H9 (cell line): ENCODE measurements around the gene ARL11. TPM values are rescaled to one million over a fixed set of nuclear protein-coding genes. Genes with fewer than 3 reads are reported as not detected.
A peak's percentile ranks its signal among the peaks of the same experiment; 100 is the strongest.

Source experiments
- DNase-seq: peaks from one replicate; pipeline ENCODE4 v3.0.0-alpha.2; 2017
- H2AFZ ChIP-seq: one replicate; pipeline ENCODE4 v1.6.1; 2013; ENCODE audit warnings: mild to moderate bottlenecking, low read length, control low read depth, moderate library complexity
- H2AK5ac ChIP-seq: 2 replicates; pipeline ENCODE4 v1.6.1; 2013; ENCODE audit warnings: low read length, control low read depth, mixed read lengths; ENCODE audit not compliant: insufficient read length
- H2BK120ac ChIP-seq: one replicate; pipeline ENCODE4 v1.6.1; 2013; ENCODE audit warnings: low read depth, mild to moderate bottlenecking, low read length, control low read depth, inconsistent platforms; ENCODE audit not compliant: poor library complexity, severe bottlenecking
- H2BK12ac ChIP-seq: 2 replicates; pipeline ENCODE4 v1.6.1; 2013; ENCODE audit warnings: low read length, control low read depth, mixed read lengths, low read depth; ENCODE audit not compliant: insufficient read length
- H2BK15ac ChIP-seq: 2 replicates; pipeline ENCODE4 v1.6.1; 2013; ENCODE audit warnings: low read depth, low read length, control low read depth
- H2BK20ac ChIP-seq: one replicate; pipeline ENCODE4 v1.6.1; 2013; ENCODE audit warnings: low read depth, mild to moderate bottlenecking, low read length, control low read depth, inconsistent platforms; ENCODE audit not compliant: poor library complexity, severe bottlenecking
- H2BK5ac ChIP-seq: 2 replicates; pipeline ENCODE4 v1.6.1; 2013; ENCODE audit warnings: low read length, control low read depth, mixed read lengths; ENCODE audit not compliant: insufficient read length
- H3K14ac ChIP-seq: 2 replicates; pipeline ENCODE4 v1.6.1; 2013; ENCODE audit warnings: low read length, control low read depth; ENCODE audit not compliant: insufficient read depth
- H3K18ac ChIP-seq: 2 replicates; pipeline ENCODE4 v1.6.1; 2013; ENCODE audit warnings: low read depth, mild to moderate bottlenecking, mixed read lengths, low read length, control low read depth; ENCODE audit not compliant: insufficient read length
- H3K23ac ChIP-seq: 2 replicates; pipeline ENCODE4 v1.6.1; 2013; ENCODE audit warnings: low read length, control low read depth, mixed read lengths, low read depth; ENCODE audit not compliant: insufficient read length
- H3K23me2 ChIP-seq: 2 replicates; pipeline ENCODE4 v1.6.1; 2013; ENCODE audit warnings: low read depth, mild to moderate bottlenecking, mixed read lengths, low read length, control low read depth; ENCODE audit not compliant: insufficient read length, poor library complexity, severe bottlenecking
- H3K27ac ChIP-seq: 2 replicates; pipeline ENCODE4 v1.5.1; 2013; ENCODE audit warnings: low read length, control low read depth, mixed read lengths, low read depth; ENCODE audit not compliant: insufficient read length
- H3K27me3 ChIP-seq: 2 replicates; pipeline ENCODE4 v1.6.1; 2013; ENCODE audit warnings: low read length, control low read depth, inconsistent platforms; ENCODE audit not compliant: insufficient read depth
- H3K4ac ChIP-seq: 2 replicates; pipeline ENCODE4 v1.6.1; 2013; ENCODE audit warnings: low read depth, mild to moderate bottlenecking, control low read depth, inconsistent platforms, low read length, moderate library complexity
- H3K4me1 ChIP-seq: 2 replicates; pipeline ENCODE4 v1.6.1; 2013; ENCODE audit warnings: low read length, control low read depth, inconsistent platforms; ENCODE audit not compliant: insufficient read depth
- H3K4me2 ChIP-seq: 2 replicates; pipeline ENCODE4 v1.6.1; 2013; ENCODE audit warnings: low read length, control low read depth, mixed read lengths; ENCODE audit not compliant: insufficient read length, insufficient read depth
- H3K56ac ChIP-seq: 2 replicates; pipeline ENCODE4 v1.6.1; 2013; ENCODE audit warnings: low read depth, mild to moderate bottlenecking, mixed read lengths, low read length, control low read depth; ENCODE audit not compliant: insufficient read length
- H3K79me1 ChIP-seq: 2 replicates; pipeline ENCODE4 v1.6.1; 2013; ENCODE audit warnings: low read depth, mild to moderate bottlenecking, moderate library complexity, low read length, control low read depth, inconsistent platforms; ENCODE audit not compliant: insufficient read depth, poor library complexity, severe bottlenecking
- H3K79me2 ChIP-seq: 2 replicates; pipeline ENCODE4 v1.6.1; 2013; ENCODE audit warnings: low read length, control low read depth, inconsistent platforms; ENCODE audit not compliant: insufficient read depth
- H3K9ac ChIP-seq: 2 replicates; pipeline ENCODE4 v1.6.1; 2013; ENCODE audit warnings: low read length, control low read depth, mixed read lengths; ENCODE audit not compliant: insufficient read length; ENCODE audit errors: extremely low read depth
- H3K9me3 ChIP-seq: one replicate; pipeline ENCODE4 v1.6.1; 2013; ENCODE audit warnings: low read depth, low read length, inconsistent platforms; ENCODE audit not compliant: control insufficient read depth
- H3T11ph ChIP-seq: one replicate; pipeline ENCODE4 v1.6.1; 2013; ENCODE audit warnings: mild to moderate bottlenecking, low read length, control low read depth, inconsistent platforms
- H4K20me1 ChIP-seq: one replicate; pipeline ENCODE4 v1.6.1; 2013; ENCODE audit not compliant: control insufficient read depth, insufficient read length, insufficient read depth
- H4K5ac ChIP-seq: 2 replicates; pipeline ENCODE4 v1.6.1; 2013; ENCODE audit warnings: low read depth, mild to moderate bottlenecking, mixed read lengths, low read length, control low read depth; ENCODE audit not compliant: insufficient read length
- H4K8ac ChIP-seq: replicated peaks from 2 replicates; pipeline ENCODE4 v1.6.1; 2013; ENCODE audit warnings: low read length, control low read depth, mixed read lengths, low read depth; ENCODE audit not compliant: insufficient read length
- H4K91ac ChIP-seq: 2 replicates; pipeline ENCODE4 v1.6.1; 2013; ENCODE audit warnings: low read depth, mild to moderate bottlenecking, moderate library complexity, mixed read lengths, low read length, control low read depth; ENCODE audit not compliant: insufficient read length
- H3K27ac Mint-ChIP-seq, 3 experiments: 2 replicates in 2 of 3; 3 replicates in 1 of 3; pipeline ENCODE4 v1.8.0; 2020 to 2021; ENCODE audit warnings: mixed read lengths in 3 of 3, mild to moderate bottlenecking in 1 of 3, moderate library complexity in 1 of 3
- H3K27me3 Mint-ChIP-seq: 2 replicates; pipeline ENCODE4 v1.8.0; 2021; ENCODE audit warnings: low read depth, mild to moderate bottlenecking, moderate library complexity, mixed read lengths
- H3K36me3 Mint-ChIP-seq, 3 experiments: 2 replicates in 2 of 3; 3 replicates in 1 of 3; pipeline ENCODE4 v1.8.0; 2020 to 2021; ENCODE audit warnings: low read depth in 3 of 3, mixed read lengths in 3 of 3; ENCODE audit not compliant: insufficient read depth in 1 of 3
- H3K4me1 Mint-ChIP-seq, 2 experiments: 2 replicates each; pipeline ENCODE4 v1.8.0; 2020; ENCODE audit warnings: mixed read lengths in 2 of 2
- H3K4me3 Mint-ChIP-seq, 2 experiments: 2 replicates in 1 of 2; 3 replicates in 1 of 2; pipeline ENCODE4 v1.8.0; 2020 to 2021; ENCODE audit warnings: mild to moderate bottlenecking in 2 of 2, mixed read lengths in 2 of 2, moderate library complexity in 1 of 2
- H3K9me3 Mint-ChIP-seq, 2 experiments: 2 replicates in 1 of 2; 3 replicates in 1 of 2; pipeline ENCODE4 v1.8.0; 2020; ENCODE audit warnings: mild to moderate bottlenecking in 2 of 2, mixed read lengths in 2 of 2, moderate library complexity in 1 of 2
- WGBS: extraction: QIAGEN DNeasy Blood & Tissue Kit; methylation state at CpG from one replicate; pipeline ENCODE4 v1.1.7; 2013; ENCODE audit warnings: missing lambda C conversion rate, low lambda C conversion rate, mixed read lengths; ENCODE audit not compliant: insufficient read length; ENCODE audit errors: extremely low coverage; 5-methylcytosine and 5-hydroxymethylcytosine counted together
- long read RNA-seq: library from polyadenylated mRNA; unstranded; transcript quantifications from one replicate; pipeline ENCODE4 v2.0.0, GENCODE V29; 2020
- total RNA-seq: library from RNA; stranded (reverse); gene quantifications from 2 replicates; pipeline ENCODE4 v1.2.1, GENCODE V29; 2021
- TF ChIP-seq, protein P1 (sequence below): fragments of 200-600 bp; sonication (generic); conservative IDR thresholded peaks from 3 replicates; pipeline ENCODE4 v1.8.0; 2021; ENCODE audit warnings: antibody characterized with exemption, mild to moderate bottlenecking

ARL11 gene
- total RNA-seq = 0.33 and 0.42 TPM in 2 replicates
- long read RNA-seq, partial matches to known transcripts = 0 of 2 reads
- long read RNA-seq, other reads (novel, unspliced or antisense) = 0 of 2 reads

GRCh38 chr13:49627831-49628652, at the start of gene ARL11:
ARL11 (plus strand) TSS chr13:49628507; CDS start chr13:49630448, 1,941 bp downstream.
- Histone ChIP-seq H4K20me1 (no peaks in the 10 kb centered on the region), H2AFZ (peak within 1 kb of the TSS; percentile 69), H3K23ac (no peak within 1 kb of the TSS), H2BK120ac (no peak within 1 kb of the TSS), H2AK5ac (no peak within 1 kb of the TSS), H4K8ac (no peak within 1 kb of the TSS), H3K9ac (no peak within 1 kb of the TSS), H3K79me2 (no peaks in the 10 kb centered on the region), H4K5ac (no peak within 1 kb of the TSS), H3K56ac (no peak within 1 kb of the TSS), H2BK12ac (no peak within 1 kb of the TSS), H3K4ac (no peak within 1 kb of the TSS), H3K4me2 (peak within 1 kb of the TSS; percentile 3), H3K18ac (peak within 1 kb of the TSS; percentile 40), H3K27me3 (no peaks in the 10 kb centered on the region), H3K9me3 (no peaks in the 10 kb centered on the region), H3K14ac (no peak within 1 kb of the TSS), H2BK5ac (no peak within 1 kb of the TSS), H2BK20ac (no peak within 1 kb of the TSS), H4K91ac (no peak within 1 kb of the TSS), H2BK15ac (no peak within 1 kb of the TSS), H3T11ph (no peak within 1 kb of the TSS), H3K4me1 (no peaks in the 10 kb centered on the region), H3K23me2 (no peaks in the 10 kb centered on the region), H3K79me1 (no peaks in the 10 kb centered on the region), H3K27ac (no peak within 1 kb of the TSS)
- DNase-seq = peak; percentile 92
- TF ChIP-seq, protein P1, sequence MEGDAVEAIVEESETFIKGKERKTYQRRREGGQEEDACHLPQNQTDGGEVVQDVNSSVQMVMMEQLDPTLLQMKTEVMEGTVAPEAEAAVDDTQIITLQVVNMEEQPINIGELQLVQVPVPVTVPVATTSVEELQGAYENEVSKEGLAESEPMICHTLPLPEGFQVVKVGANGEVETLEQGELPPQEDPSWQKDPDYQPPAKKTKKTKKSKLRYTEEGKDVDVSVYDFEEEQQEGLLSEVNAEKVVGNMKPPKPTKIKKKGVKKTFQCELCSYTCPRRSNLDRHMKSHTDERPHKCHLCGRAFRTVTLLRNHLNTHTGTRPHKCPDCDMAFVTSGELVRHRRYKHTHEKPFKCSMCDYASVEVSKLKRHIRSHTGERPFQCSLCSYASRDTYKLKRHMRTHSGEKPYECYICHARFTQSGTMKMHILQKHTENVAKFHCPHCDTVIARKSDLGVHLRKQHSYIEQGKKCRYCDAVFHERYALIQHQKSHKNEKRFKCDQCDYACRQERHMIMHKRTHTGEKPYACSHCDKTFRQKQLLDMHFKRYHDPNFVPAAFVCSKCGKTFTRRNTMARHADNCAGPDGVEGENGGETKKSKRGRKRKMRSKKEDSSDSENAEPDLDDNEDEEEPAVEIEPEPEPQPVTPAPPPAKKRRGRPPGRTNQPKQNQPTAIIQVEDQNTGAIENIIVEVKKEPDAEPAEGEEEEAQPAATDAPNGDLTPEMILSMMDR = no peak
- H3K36me3 Mint-ChIP-seq = no peaks in the 10 kb centered on the region
- H3K4me3 Mint-ChIP-seq = peak within 1 kb of the TSS; percentile 56 to 72
- WGBS = no CpG with 5 or more reads among the region's 17 CpGs
- H3K9me3 Mint-ChIP-seq = no peaks in the 10 kb centered on the region
- H3K27me3 Mint-ChIP-seq = peaks cover 2% of the 10 kb centered on the region
- peaks cover 7 to 23% of the 10 kb centered on the region in 2 experiments for H3K4me1 Mint-ChIP-seq
- H3K27ac Mint-ChIP-seq = peak within 1 kb of the TSS in 2 of 3 experiments; percentile 35 to 58; a peak in 2 of 7 replicates
